ENCODE data around the gene KLF3.

DNA sequence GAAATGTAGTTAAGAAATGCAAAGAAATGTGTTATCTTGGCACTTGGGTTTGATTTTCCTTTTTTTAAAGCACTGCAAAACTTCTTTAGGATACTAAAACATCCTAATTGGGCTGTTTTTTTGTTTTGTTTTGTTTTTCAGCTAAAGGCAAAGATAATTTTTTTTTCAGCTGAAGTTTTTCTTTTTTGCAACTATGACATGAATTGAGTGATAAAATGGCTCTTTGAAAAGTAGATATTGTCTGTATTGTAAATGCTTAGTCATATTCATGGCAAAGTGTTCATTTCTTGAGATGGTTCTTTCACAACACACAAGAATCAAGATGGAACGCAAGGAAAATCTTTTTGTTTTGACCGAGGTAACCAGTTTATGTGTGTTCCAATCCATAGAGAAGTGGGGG, 35.1 kb downstream of the KLF3 start:
- TF ChIP-seq GATA3 (IDR thresholded peaks at IDR 0.05; ENCODE audit: low read depth, low read length), result no peak
- TF ChIP-seq GATA2 (IDR thresholded peaks at IDR 0.05; ENCODE audit: low read depth, low read length), result no peak

Data from SH-SY5Y (cell line).